Left lung (tissue), 10 donors: ENCODE data around the gene OTUD4. TPM values are rescaled to one million over a fixed set of nuclear protein-coding genes. Genes with fewer than 3 reads are reported as not detected.
A peak's percentile ranks its signal among the peaks of the same experiment; 100 is the strongest.

Experiments
- ATAC-seq: fragments of 200-7000 bp; cut with Tn5 transposase; one replicate; pipeline ENCODE4 v1.9.1; 2020; ENCODE audit warnings: moderate library complexity
- DNase-seq, 4 donors: peaks; one replicate each; pipeline ENCODE4 v3.0.0-alpha.2; 2013 to 2020
- H3K27ac ChIP-seq, 2 donors: fragments of 200-600 bp; sonication (generic) in 1 of 2; one replicate each; pipeline versions ENCODE4 v1.5.0 to v1.8.0; 2020 to 2021
- H3K27me3 ChIP-seq, 2 donors: fragments of 200-600 bp; sonication (generic) in 1 of 2; one replicate each; pipeline versions ENCODE4 v1.5.0 to v1.8.0; 2020 to 2021
- H3K36me3 ChIP-seq, 2 donors: fragments of 200-600 bp; sonication (generic) in 1 of 2; one replicate each; pipeline versions ENCODE4 v1.5.0 to v1.8.0; 2020 to 2021
- H3K4me1 ChIP-seq, 2 donors: fragments of 200-600 bp; one replicate each; pipeline ENCODE4 v1.8.0; 2021
- H3K4me3 ChIP-seq, 2 donors: fragments of 200-600 bp; sonication (generic) in 1 of 2; one replicate each; pipeline versions ENCODE4 v1.5.0 to v1.8.0; 2020 to 2021; ENCODE audit warnings: mild to moderate bottlenecking in 1 of 2
- H3K9me3 ChIP-seq, 2 donors: fragments of 200-600 bp; sonication (generic) in 1 of 2; one replicate each; pipeline versions ENCODE4 v1.5.0 to v1.8.0; 2020 to 2021
- CTCF ChIP-seq, 2 donors: fragments of 200-600 bp; sonication (generic) in 1 of 2; IDR thresholded peaks; one replicate each; pipeline versions ENCODE4 v1.5.0 to v1.8.0; 2021; ENCODE audit warnings: antibody characterized with exemption in 2 of 2
- intact Hi-C, 2 donors: fragments of 100-400 bp; cut with DNase I; formaldehyde crosslinking; loops; one replicate each; pipeline versions ENCODE4 v1.11.2 to v1.14.2; 2022
- polyA plus RNA-seq, 6 donors: library from polyadenylated mRNA; unstranded; fragments of 120-200 nt; gene quantifications; one replicate each; pipeline ENCODE4 v1.2.1, GENCODE V29; 2013; ENCODE audit not compliant: insufficient read length in 6 of 6
- total RNA-seq, 2 donors: library from RNA; stranded (reverse); fragmentation: NEBNext Ultra II Directional; extraction: Animal tissue kit (Norgen Biotek cat#: 25700); gene quantifications; one replicate each; pipeline ENCODE4 v1.2.1, GENCODE V29; 2021
- donor health status: DM: no; HTN: yes; CAD: no.
- donor health status: DM: no; HTN: no; CAD: no.

OTUD4 gene
- total and polyA plus RNA-seq, 8 donors, result 33.4 to 43.6 (median 41.7) TPM

- peaks cover 0 to 9% of the 10 kb centered on the region in 2 donors for H3K9me3 ChIP-seq
- no peak for TF ChIP-seq CTCF (IDR thresholded peaks at IDR 0.05)
- intact Hi-C loops, result no loop called here
- H3K27me3 ChIP-seq, result no peaks in the 10 kb centered on the region
- ATAC-seq, result peak; percentile 97
- peaks cover 18 to 44% of the 10 kb centered on the region in 2 donors for H3K4me1 ChIP-seq
- DNase-seq, result peak; percentile 96 to 98 (median 96)
- H3K36me3 ChIP-seq, result peaks cover 0 to 28% of the 10 kb centered on the region in 2 donors
- H3K4me3 ChIP-seq, result peak within 1 kb of the TSS; percentile 83 to 88
- H3K27ac ChIP-seq, result peak within 1 kb of the TSS; percentile 92 to 95
Measured at GRCh38 chr4:145097821-145098674, 82.3 kb downstream of the OTUD4 start, which contains the start of the genes ABCE1 and ANAPC10. Gene ABCE1, plus strand, starts transcription at chr4:145098311. Its CDS starts 6,102 bp downstream, at chr4:145104413. Gene ANAPC10, minus strand, starts transcription at chr4:145098196. Its CDS starts 2,097 bp downstream, at chr4:145096099.

- Histone ChIP-seq H3K4me3 (peak overlapping the region; percentile 83 to 88), H3K9me3 (peaks cover 0 to 9% of the 10 kb centered on the region in 2 donors), H3K27me3 (no peaks in the 10 kb centered on the region), H3K36me3 (peaks cover 0 to 35% of the 10 kb centered on the region in 2 donors), H3K27ac (peak overlapping the region; percentile 92 to 95), H3K4me1 (peaks cover 18 to 38% of the 10 kb centered on the region in 2 donors)
- no peak for TF ChIP-seq CTCF (IDR thresholded peaks at IDR 0.05)
- no peak for ATAC-seq
- no peak for DNase-seq
- intact Hi-C loops, result no loop called here
Measured at GRCh38 chr4:145097331-145097820, 83.0 kb downstream of the OTUD4 start.

- H3K4me1 ChIP-seq, result peaks cover 5 to 10% of the 10 kb centered on the region in 2 donors
- intact Hi-C loops, result no loop called here
- no peak for ATAC-seq
- H3K36me3 ChIP-seq, result peaks cover 6 to 63% of the 10 kb centered on the region in 2 donors
- peaks cover 0 to 9% of the 10 kb centered on the region in 2 donors for H3K9me3 ChIP-seq
- TF ChIP-seq CTCF (IDR thresholded peaks at IDR 0.05), result no peak
- H3K27ac ChIP-seq, result no peak overlapping the region
- H3K4me3 ChIP-seq, result no peak overlapping the region
- no peaks in the 10 kb centered on the region for H3K27me3 ChIP-seq
- no peak for DNase-seq
Measured at GRCh38 chr4:145093638-145094037, 86.8 kb downstream of the OTUD4 start.

- no peak for TF ChIP-seq CTCF (IDR thresholded peaks at IDR 0.05)
- DNase-seq, result no peak
- peaks cover 0 to 9% of the 10 kb centered on the region in 2 donors for H3K4me1 ChIP-seq
- no peaks in the 10 kb centered on the region for H3K27me3 ChIP-seq
- H3K27ac ChIP-seq, result peak overlapping the region in 1 of 2 donors; percentile 60
- no peak for ATAC-seq
- no peak overlapping the region for H3K4me3 ChIP-seq
- peaks cover 0 to 9% of the 10 kb centered on the region in 2 donors for H3K9me3 ChIP-seq
- peaks cover 6 to 82% of the 10 kb centered on the region in 2 donors for H3K36me3 ChIP-seq
- intact Hi-C loops, result no loop called here
Measured at GRCh38 chr4:145090380-145090779, 90.0 kb downstream of the OTUD4 start.
